Colonic mucosa (tissue), 4 donors: ENCODE results near the gene NCKAP5. TPM values are rescaled to one million over a fixed set of nuclear protein-coding genes. Genes with fewer than 3 reads are reported as not detected.

Source experiments
- DNase-seq: peaks from one replicate; pipeline ENCODE4 v3.0.0-alpha.2; 2020
- H3K27ac ChIP-seq: fragments of 200-600 bp; one replicate; pipeline ENCODE4 v1.8.0; 2021
- H3K27me3 ChIP-seq: fragments of 200-600 bp; one replicate; pipeline ENCODE4 v1.8.0; 2021
- H3K36me3 ChIP-seq: fragments of 200-600 bp; one replicate; pipeline ENCODE4 v1.8.0; 2021
- H3K4me1 ChIP-seq: fragments of 200-600 bp; one replicate; pipeline ENCODE4 v1.8.0; 2021; ENCODE audit warnings: mild to moderate bottlenecking
- H3K4me3 ChIP-seq: fragments of 200-600 bp; one replicate; pipeline ENCODE4 v1.8.0; 2021
- H3K9ac ChIP-seq, 2 donors: one replicate each; pipeline ENCODE4 v1.7.0; 2013; ENCODE audit warnings: control low read depth in 2 of 2, low read depth in 2 of 2, low read length in 2 of 2
- H3K9me3 ChIP-seq: fragments of 200-600 bp; one replicate; pipeline ENCODE4 v1.8.0; 2021
- CTCF ChIP-seq: fragments of 200-600 bp; IDR thresholded peaks from one replicate; pipeline ENCODE4 v1.8.0; 2022; ENCODE audit warnings: antibody characterized with exemption, mild to moderate bottlenecking
- intact Hi-C: fragments of 100-400 bp; cut with DNase I; formaldehyde crosslinking; loops from one replicate; pipeline ENCODE4 v1.14.1; 2022
- total RNA-seq, 2 donors: library from RNA; stranded (reverse); fragmentation: NEBNext Ultra II Directional in 1 of 2; extraction: Animal tissue kit (Norgen Biotek cat#: 25700) in 1 of 2; gene quantifications; one replicate each; pipeline ENCODE4 v1.2.1, GENCODE V29; 2021
- donor health status: healthy.
- donor health status: DM: no; HTN: no; CAD: no.
- donor health status: DM: no; HTN: no; CAD: no.

The NCKAP5 gene
- total RNA-seq, 2 donors from 2014 or later, result 2.9 to 3.7 TPM

- Histone ChIP-seq H3K9me3 (no peaks in the 10 kb centered on the region), H3K27me3 (no peaks in the 10 kb centered on the region), H3K27ac (no peak overlapping the region), H3K4me1 (no peaks in the 10 kb centered on the region), H3K9ac (no peak overlapping the region), H3K36me3 (no peaks in the 10 kb centered on the region), H3K4me3 (no peak overlapping the region)
- TF ChIP-seq CTCF, result no peak
- no peak for DNase-seq
- intact Hi-C loops, result no loop called here
Observed at GRCh38 chr2:133334923-133335322, 233.3 kb downstream of the NCKAP5 start.

GRCh38 chr2:133333181-133333580, 235.1 kb downstream of the NCKAP5 start:
- Histone ChIP-seq H3K27ac (no peak overlapping the region), H3K4me1 (no peaks in the 10 kb centered on the region), H3K9ac (no peak overlapping the region), H3K4me3 (no peak overlapping the region), H3K36me3 (no peaks in the 10 kb centered on the region), H3K9me3 (no peaks in the 10 kb centered on the region), H3K27me3 (no peaks in the 10 kb centered on the region)
- intact Hi-C loops, result no loop called here
- DNase-seq, result no peak
- no peak for TF ChIP-seq CTCF

GRCh38 chr2:133331436-133331835, 236.8 kb downstream of the NCKAP5 start:
- Histone ChIP-seq H3K4me3 (no peak overlapping the region), H3K4me1 (no peaks in the 10 kb centered on the region), H3K9me3 (no peaks in the 10 kb centered on the region), H3K9ac (no peak overlapping the region), H3K27me3 (no peaks in the 10 kb centered on the region), H3K27ac (no peak overlapping the region), H3K36me3 (no peaks in the 10 kb centered on the region)
- TF ChIP-seq CTCF, result no peak
- no peak for DNase-seq
- intact Hi-C loops, result no loop called here

- DNase-seq, result no peak
- Histone ChIP-seq H3K9me3 (no peaks in the 10 kb centered on the region), H3K4me1 (no peaks in the 10 kb centered on the region), H3K4me3 (no peak overlapping the region), H3K27ac (no peak overlapping the region), H3K36me3 (no peaks in the 10 kb centered on the region), H3K27me3 (no peaks in the 10 kb centered on the region), H3K9ac (no peak overlapping the region)
- no peak for TF ChIP-seq CTCF
- intact Hi-C loops, result no loop called here
Observed at GRCh38 chr2:133326652-133327397, 241.4 kb downstream of the NCKAP5 start.

GRCh38 chr2:133324150-133324561, 244.1 kb downstream of the NCKAP5 start:
- Histone ChIP-seq H3K27ac (no peak overlapping the region), H3K36me3 (no peaks in the 10 kb centered on the region), H3K4me3 (no peak overlapping the region), H3K9me3 (no peaks in the 10 kb centered on the region), H3K27me3 (no peaks in the 10 kb centered on the region), H3K4me1 (no peaks in the 10 kb centered on the region), H3K9ac (no peak overlapping the region)
- no peak for TF ChIP-seq CTCF
- DNase-seq, result no peak
- intact Hi-C loops, result no loop called here
